PC-9 (cell line): ENCODE measurements around the gene CBL. TPM values are rescaled to one million over a fixed set of nuclear protein-coding genes. Genes with fewer than 3 reads are reported as not detected.

Source experiments
- BruUV-seq: library from RNA; stranded (reverse); fragments of 400-500 nt; replicated peaks from 2 replicates; lab custom pipeline; 2021; lab: Mats Ljungman, UMichigan
- CTCF ChIA-PET: fragments of 300-600 bp; sonication (Branson Sonifier 250); formaldehyde crosslinking; loops from one replicate; lab custom pipeline; 2022; ENCODE audit warnings: antibody characterized with exemption; lab: Charles Lee
- POLR2A ChIA-PET: fragments of 300-600 bp; sonication (Branson Sonifier 250); formaldehyde crosslinking; loops from one replicate; lab custom pipeline; 2022; ENCODE audit warnings: antibody characterized with exemption; ENCODE audit not compliant: unreplicated experiment; lab: Charles Lee
- DNase-seq, 2 experiments: peaks; one replicate each; pipeline versions ENCODE4 v3.0.0 to v3.0.0-alpha.2; 2015 to 2022; ENCODE audit warnings: mixed read lengths in 1 of 2
- H2AFZ ChIP-seq: fragments of 200-600 bp; sonication (generic); 2 replicates; pipeline ENCODE4 v1.8.1; 2017; ENCODE audit warnings: antibody characterized with exemption
- H3F3A ChIP-seq: fragments of 200-600 bp; sonication (generic); 2 replicates; pipeline ENCODE4 v1.8.1; 2017; ENCODE audit warnings: antibody characterized with exemption, mild to moderate bottlenecking, low read depth; ENCODE audit not compliant: insufficient read depth
- H3K27ac ChIP-seq: fragments of 200-600 bp; sonication (generic); 2 replicates; pipeline ENCODE4 v1.6.1; 2016; ENCODE audit warnings: mixed run types
- H3K27me3 ChIP-seq: fragments of 200-600 bp; sonication (generic); 2 replicates; pipeline ENCODE4 v1.6.1; 2016; ENCODE audit warnings: low read depth, mixed run types; ENCODE audit not compliant: insufficient read depth
- H3K36me3 ChIP-seq: fragments of 200-600 bp; sonication (generic); 2 replicates; pipeline ENCODE4 v1.6.1; 2016; ENCODE audit warnings: low read depth, mixed run types
- H3K4me1 ChIP-seq: fragments of 200-600 bp; sonication (generic); replicated peaks from 2 replicates; pipeline ENCODE4 v1.6.1; 2016; ENCODE audit warnings: mixed run types; ENCODE audit not compliant: insufficient read depth
- H3K4me2 ChIP-seq: fragments of 200-600 bp; sonication (generic); 2 replicates; pipeline ENCODE4 v1.6.1; 2017; ENCODE audit warnings: mixed run types
- H3K4me3 ChIP-seq: fragments of 200-600 bp; sonication (generic); 2 replicates; pipeline ENCODE4 v1.6.1; 2016; ENCODE audit warnings: mixed run types
- H3K79me2 ChIP-seq: fragments of 200-600 bp; sonication (generic); 2 replicates; pipeline ENCODE4 v1.6.1; 2017; ENCODE audit warnings: low read depth, mixed run types
- H3K9me2 ChIP-seq: fragments of 200-600 bp; sonication (generic); 2 replicates; pipeline ENCODE4 v1.8.1; 2017; ENCODE audit warnings: mild to moderate bottlenecking; ENCODE audit not compliant: insufficient read depth
- H3K9me3 ChIP-seq: fragments of 200-600 bp; sonication (generic); 2 replicates; pipeline ENCODE4 v1.8.1; 2016; ENCODE audit warnings: low read depth; ENCODE audit not compliant: insufficient read depth
- H4K20me1 ChIP-seq: fragments of 200-600 bp; sonication (generic); 2 replicates; pipeline ENCODE4 v1.8.1; 2017; ENCODE audit not compliant: insufficient read depth
- CTCF ChIP-seq: fragments of 200-600 bp; sonication (generic); conservative IDR thresholded peaks from 2 replicates; pipeline ENCODE4 v1.6.1; 2017; ENCODE audit warnings: mixed run types, antibody characterized with exemption, mild to moderate bottlenecking, moderate library complexity
- EZH2 ChIP-seq: fragments of 200-600 bp; sonication (generic); IDR thresholded peaks from 2 replicates; pipeline ENCODE4 v1.8.0; 2017; ENCODE audit warnings: antibody characterized with exemption, low read depth
- intact Hi-C: fragments of 100-400 bp; cut with micrococcal nuclease; formaldehyde crosslinking; loops from one replicate; pipeline ENCODE4 v1.10.0; 2022; ENCODE audit not compliant: unreplicated experiment
- total RNA-seq: library from RNA; stranded (reverse); gene quantifications from 2 replicates; pipeline ENCODE4 v1.2.3, GENCODE V29; 2021

CBL gene
- total RNA-seq, 1 experiment from 2014 or later, result 32.9 TPM

GRCh38 chr11:119263352-119263940 is 57.3 kb downstream of the CBL start:
- Histone ChIP-seq H3K9me2 (no peaks in the 10 kb centered on the region), H3K27me3 (no peaks in the 10 kb centered on the region), H3K4me2 (no peak overlapping the region), H3K4me1 (no peaks in the 10 kb centered on the region), H3K79me2 (peaks cover 56% of the 10 kb centered on the region), H4K20me1 (peaks cover 21% of the 10 kb centered on the region), H3F3A (peaks cover 22% of the 10 kb centered on the region), H3K27ac (no peak overlapping the region), H3K4me3 (no peak overlapping the region), H2AFZ (no peak overlapping the region), H3K36me3 (no peaks in the 10 kb centered on the region), H3K9me3 (no peaks in the 10 kb centered on the region)
- DNase-seq, result no peak
- no peak for TF ChIP-seq CTCF
- TF ChIP-seq EZH2, result no peak
- intact Hi-C loops, result no loop called here
- POLR2A ChIA-PET, result no interaction called here
- no TSS peak for BruUV-seq
- CTCF ChIA-PET, result interaction anchor here (0.6 kb wide), 1 partner anchor 8 kb away, joined by 4 read pairs; no protein-coding TSS in a partner anchor

GRCh38 chr11:119266063-119266462 is 59.9 kb downstream of the CBL start:
- H3K27ac ChIP-seq, result no peak overlapping the region
- H4K20me1 ChIP-seq, result peaks cover 12% of the 10 kb centered on the region
- BruUV-seq, result no TSS peak
- no peaks in the 10 kb centered on the region for H3K36me3 ChIP-seq
- TF ChIP-seq CTCF (no peak), EZH2 (no peak)
- ChIA-PET POLR2A (no interaction called here), CTCF (no interaction called here)
- no peaks in the 10 kb centered on the region for H3K9me3 ChIP-seq
- no peak overlapping the region for H3K4me2 ChIP-seq
- no peaks in the 10 kb centered on the region for H3K27me3 ChIP-seq
- H3K4me1 ChIP-seq, result no peaks in the 10 kb centered on the region
- H2AFZ ChIP-seq, result no peak overlapping the region
- H3K4me3 ChIP-seq, result no peak overlapping the region
- no peaks in the 10 kb centered on the region for H3K9me2 ChIP-seq
- peaks cover 40% of the 10 kb centered on the region for H3K79me2 ChIP-seq
- H3F3A ChIP-seq, result peaks cover 25% of the 10 kb centered on the region
- intact Hi-C loops, result no loop called here
- no peak for DNase-seq

- intact Hi-C loops, result no loop called here
- no peak overlapping the region for H2AFZ ChIP-seq
- DNase-seq, result no peak
- no peaks in the 10 kb centered on the region for H3K36me3 ChIP-seq
- H3K27me3 ChIP-seq, result no peaks in the 10 kb centered on the region
- POLR2A ChIA-PET, result no interaction called here
- peaks cover 29% of the 10 kb centered on the region for H3F3A ChIP-seq
- TF ChIP-seq EZH2, result no peak
- TF ChIP-seq CTCF, result no peak
- H3K27ac ChIP-seq, result no peak overlapping the region
- H3K9me2 ChIP-seq, result no peaks in the 10 kb centered on the region
- H3K4me1 ChIP-seq, result no peaks in the 10 kb centered on the region
- CTCF ChIA-PET, result interaction anchor here (0.7 kb wide), 1 partner anchor 45 kb away, joined by 4 read pairs; no protein-coding TSS in a partner anchor
- H3K4me3 ChIP-seq, result no peak overlapping the region
- no TSS peak for BruUV-seq
- peaks cover 40% of the 10 kb centered on the region for H3K79me2 ChIP-seq
- H4K20me1 ChIP-seq, result peaks cover 12% of the 10 kb centered on the region
- no peak overlapping the region for H3K4me2 ChIP-seq
- H3K9me3 ChIP-seq, result no peaks in the 10 kb centered on the region
Observed at GRCh38 chr11:119266517-119267255, 60.5 kb downstream of the CBL start.
